Measurements from ENCODE around the gene QPCT. TPM values are rescaled to one million over a fixed set of nuclear protein-coding genes. Genes with fewer than 3 reads are reported as not detected.

QPCT gene
- total RNA-seq, 1 experiment from 2014 or later = not detected

DNA sequence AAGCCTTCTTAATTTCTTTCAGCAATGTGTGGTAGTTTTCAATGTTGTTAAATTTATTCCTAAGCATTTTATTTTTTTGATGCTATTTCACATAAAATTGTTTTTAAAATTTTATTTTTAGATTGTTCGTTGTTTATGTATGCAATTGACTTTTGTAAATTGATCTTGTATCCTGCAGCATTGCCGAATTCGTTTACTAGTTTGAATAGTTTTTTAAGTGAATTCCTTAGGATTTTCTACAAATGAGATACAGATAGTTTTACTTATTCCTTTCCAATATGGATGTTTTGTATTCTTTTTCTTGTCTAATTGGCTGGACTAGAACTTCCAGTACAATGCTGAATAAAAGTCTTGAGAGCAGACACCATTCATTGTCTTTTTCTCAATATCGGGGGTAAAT lies 55.6 kb downstream of the QPCT start:
- Mint-ChIP-seq H3K9me3 (no peaks in the 10 kb centered on the region), H3K36me3 (ENCODE audit: insufficient read depth in 1 of 3, low read depth in 3 of 3) (0 out of 7 replicates have a peak, but pooled peaks cover 0 to 3% (median 0%) of the 10 kb centered on the region in 3 experiments), H3K27ac (no peak overlapping the region), H3K4me3 (no peak overlapping the region), H3K4me1 (peaks cover 12 to 16% of the 10 kb centered on the region in 2 experiments), H3K27me3 (ENCODE audit: low read depth) (no peaks in the 10 kb centered on the region)
- H2BK15ac ChIP-seq (ENCODE audit: low read depth, low read length) = no peak overlapping the region
- no peak overlapping the region for H3T11ph ChIP-seq (ENCODE audit: low read length)
- no peak overlapping the region for H3K27ac ChIP-seq (ENCODE audit: insufficient read length, low read depth, low read length)
- no peak overlapping the region for H3K14ac ChIP-seq (ENCODE audit: insufficient read depth, low read length)
- no peak overlapping the region for H4K5ac ChIP-seq (ENCODE audit: insufficient read length, low read depth, low read length)
- no peak overlapping the region for H2AK5ac ChIP-seq (ENCODE audit: insufficient read length, low read length)
- H4K8ac ChIP-seq (replicated peaks; ENCODE audit: insufficient read length, low read depth, low read length) = no peak overlapping the region
- H2BK5ac ChIP-seq (ENCODE audit: insufficient read length, low read length) = no peak overlapping the region
- no CpG with 5 or more reads among the region's 4 CpGs for WGBS (ENCODE audit: extremely low coverage, insufficient read length, low lambda C conversion rate)
- H3K79me1 ChIP-seq (ENCODE audit: insufficient read depth, low read depth, low read length, poor library complexity, severe bottlenecking) = no peaks in the 10 kb centered on the region
- TF ChIP-seq, protein P1, sequence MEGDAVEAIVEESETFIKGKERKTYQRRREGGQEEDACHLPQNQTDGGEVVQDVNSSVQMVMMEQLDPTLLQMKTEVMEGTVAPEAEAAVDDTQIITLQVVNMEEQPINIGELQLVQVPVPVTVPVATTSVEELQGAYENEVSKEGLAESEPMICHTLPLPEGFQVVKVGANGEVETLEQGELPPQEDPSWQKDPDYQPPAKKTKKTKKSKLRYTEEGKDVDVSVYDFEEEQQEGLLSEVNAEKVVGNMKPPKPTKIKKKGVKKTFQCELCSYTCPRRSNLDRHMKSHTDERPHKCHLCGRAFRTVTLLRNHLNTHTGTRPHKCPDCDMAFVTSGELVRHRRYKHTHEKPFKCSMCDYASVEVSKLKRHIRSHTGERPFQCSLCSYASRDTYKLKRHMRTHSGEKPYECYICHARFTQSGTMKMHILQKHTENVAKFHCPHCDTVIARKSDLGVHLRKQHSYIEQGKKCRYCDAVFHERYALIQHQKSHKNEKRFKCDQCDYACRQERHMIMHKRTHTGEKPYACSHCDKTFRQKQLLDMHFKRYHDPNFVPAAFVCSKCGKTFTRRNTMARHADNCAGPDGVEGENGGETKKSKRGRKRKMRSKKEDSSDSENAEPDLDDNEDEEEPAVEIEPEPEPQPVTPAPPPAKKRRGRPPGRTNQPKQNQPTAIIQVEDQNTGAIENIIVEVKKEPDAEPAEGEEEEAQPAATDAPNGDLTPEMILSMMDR (conservative IDR thresholded peaks at IDR 0.05) = no peak
- no peaks in the 10 kb centered on the region for H3K27me3 ChIP-seq (ENCODE audit: insufficient read depth, low read length)
- no peaks in the 10 kb centered on the region for H3K23me2 ChIP-seq (ENCODE audit: insufficient read length, low read depth, low read length, poor library complexity, severe bottlenecking)
- no peak overlapping the region for H3K9ac ChIP-seq (ENCODE audit: extremely low read depth, insufficient read length, low read length)
- no peak overlapping the region for H2AFZ ChIP-seq (ENCODE audit: low read length)
- no peak overlapping the region for H3K4me2 ChIP-seq (ENCODE audit: insufficient read depth, insufficient read length, low read length)
- H3K18ac ChIP-seq (ENCODE audit: insufficient read length, low read depth, low read length) = no peak overlapping the region
- H3K9me3 ChIP-seq (ENCODE audit: control insufficient read depth, low read depth, low read length) = no peaks in the 10 kb centered on the region
- DNase-seq = no peak
- H4K20me1 ChIP-seq (ENCODE audit: control insufficient read depth, insufficient read depth, insufficient read length) = no peaks in the 10 kb centered on the region
- no peak overlapping the region for H2BK120ac ChIP-seq (ENCODE audit: low read depth, low read length, poor library complexity, severe bottlenecking)
- no peak overlapping the region for H3K23ac ChIP-seq (ENCODE audit: insufficient read length, low read depth, low read length)
- H3K4me1 ChIP-seq (ENCODE audit: insufficient read depth, low read length) = no peaks in the 10 kb centered on the region
- no peaks in the 10 kb centered on the region for H3K79me2 ChIP-seq (ENCODE audit: insufficient read depth, low read length)
- no peak overlapping the region for H2BK20ac ChIP-seq (ENCODE audit: low read depth, low read length, poor library complexity, severe bottlenecking)
- H2BK12ac ChIP-seq (ENCODE audit: insufficient read length, low read depth, low read length) = no peak overlapping the region
- no peak overlapping the region for H4K91ac ChIP-seq (ENCODE audit: insufficient read length, low read depth, low read length)
- no peak overlapping the region for H3K56ac ChIP-seq (ENCODE audit: insufficient read length, low read depth, low read length)
- no peak overlapping the region for H3K4ac ChIP-seq (ENCODE audit: low read depth, low read length)

Data from H9 (cell line).